Progenitor cell of endocrine pancreas (in vitro differentiated cells): ENCODE data around the gene GPSM3. TPM values are rescaled to one million over a fixed set of nuclear protein-coding genes. Genes with fewer than 3 reads are reported as not detected.

Experiments
- microRNA-seq: library from miRNA; unstranded; fragments of <30 nt; microRNA quantifications from one replicate; pipeline ENCODE4 v1.1.0, GENCODE V29; 2020; ENCODE audit warnings: borderline number of aligned reads; ENCODE audit not compliant: unreplicated experiment
- total RNA-seq: library from RNA; stranded (reverse); gene quantifications from 2 replicates; pipeline ENCODE4 v1.2.1, GENCODE V29; 2021

Gene GPSM3
- total RNA-seq, 1 donor from 2014 or later = 6.5 TPM

Small RNA genes lying within 50 kb of the gene (microRNA-seq; reads per million reads assigned to microRNA genes)
- gene MIR6721 (10.7 reads per million, percentile 19 among the genes with 10 or more reads in this experiment), gene MIR6833 (not detected)

Other genes starting within 250 kb of the GPSM3 start
- 3.9 and 4.7 TPM in 2 replicates for gene CFB, start 246.5 kb downstream of the GPSM3 start, total RNA-seq
- gene NELFE, start 233.7 kb downstream of the GPSM3 start, total RNA-seq = 67.2 and 71.8 TPM in 2 replicates
- gene SKIC2, start 233.5 kb downstream of the GPSM3 start, total RNA-seq = 97.9 and 103 TPM in 2 replicates
- 26.3 and 29.4 TPM in 2 replicates for gene DXO, start 220.5 kb downstream of the GPSM3 start, total RNA-seq
- gene C4A, start 210.6 kb downstream of the GPSM3 start, total RNA-seq = 13.1 and 14.1 TPM in 2 replicates
- gene C4B, start 177.8 kb downstream of the GPSM3 start, total RNA-seq = 6.6 and 8.4 TPM in 2 replicates
- 0.38 and 0.67 TPM in 2 replicates for gene CYP21A2, start 154.2 kb downstream of the GPSM3 start, total RNA-seq
- gene TNXB, start 83.3 kb downstream of the GPSM3 start, total RNA-seq = 10.3 and 14.6 TPM in 2 replicates
- gene ATF6B, start 64.4 kb downstream of the GPSM3 start, total RNA-seq = 89.4 and 95.0 TPM in 2 replicates
- 8.4 and 8.7 TPM in 2 replicates for gene FKBPL, start 62.4 kb downstream of the GPSM3 start, total RNA-seq
- 2.9 and 3.3 TPM in 2 replicates for gene PRRT1, start 40.7 kb downstream of the GPSM3 start, total RNA-seq
- gene PPT2, start 38.5 kb downstream of the GPSM3 start, total RNA-seq = 75.5 and 80.8 TPM in 2 replicates
- gene EGFL8, start 28.0 kb downstream of the GPSM3 start, total RNA-seq = 68.3 and 83.1 TPM in 2 replicates
- 94.1 and 102 TPM in 2 replicates for gene AGPAT1, start 16.6 kb downstream of the GPSM3 start, total RNA-seq
- gene RNF5, start 14.2 kb downstream of the GPSM3 start, total RNA-seq = 91.2 and 92.2 TPM in 2 replicates
- 28.5 and 29.9 TPM in 2 replicates for gene AGER, start 8.4 kb downstream of the GPSM3 start, total RNA-seq
- gene PBX2, start 2.4 kb downstream of the GPSM3 start, total RNA-seq = 260 and 261 TPM in 2 replicates
- 4.3 and 4.7 TPM in 2 replicates for gene NOTCH4, start 31.4 kb upstream of the GPSM3 start, total RNA-seq
- not detected in 2 replicates for gene TSBP1, start 179.3 kb upstream of the GPSM3 start, total RNA-seq
- not detected in 2 replicates for gene BTNL2, start 214.5 kb upstream of the GPSM3 start, total RNA-seq
- not detected in 2 replicates for gene HLA-DRA, start 247.2 kb upstream of the GPSM3 start, total RNA-seq